IMR-90 (cell line): ENCODE measurements around the gene SH2D7. TPM values are rescaled to one million over a fixed set of nuclear protein-coding genes. Genes with fewer than 3 reads are reported as not detected.

Experiments used
- ATAC-seq: fragments of 200-7000 bp; cut with Tn5 transposase; 2 replicates; pipeline ENCODE4 v1.9.1; 2020; ENCODE audit warnings: low read depth, mild to moderate bottlenecking, moderate library complexity
- BruUV-seq: library from RNA; stranded (reverse); fragments of 400-500 nt; replicated peaks from 2 replicates; lab custom pipeline; 2021; lab: Mats Ljungman, UMichigan
- CTCF ChIA-PET: fragments of 300-600 bp; formaldehyde crosslinking; extraction: SDS; loops from one replicate; lab custom pipeline; 2021; ENCODE audit warnings: antibody characterized with exemption; lab: Yijun Ruan, JAX
- POLR2A ChIA-PET: fragments of 300-600 bp; sonication (Branson Sonifier 250); formaldehyde crosslinking; loops from one replicate; lab custom pipeline; 2022; ENCODE audit warnings: antibody characterized with exemption; ENCODE audit not compliant: unreplicated experiment; lab: Charles Lee
- DNase-seq: peaks from one replicate; pipeline ENCODE4 v3.0.0; 2013
- H2AFZ ChIP-seq: replicated peaks from 2 replicates; pipeline ENCODE3; 2013; ENCODE audit warnings: low read length, mild to moderate bottlenecking; ENCODE audit not compliant: poor library complexity
- H2AK5ac ChIP-seq: 2 replicates; pipeline ENCODE4 v1.6.1; 2013; ENCODE audit warnings: low read depth, low read length, inconsistent platforms
- H2AK9ac ChIP-seq: replicated peaks from 2 replicates; pipeline ENCODE3; 2013; ENCODE audit warnings: mild to moderate bottlenecking, low read depth, low read length, moderate library complexity; ENCODE audit not compliant: poor library complexity
- H2BK120ac ChIP-seq: 2 replicates; pipeline ENCODE4 v1.6.1; 2013; ENCODE audit warnings: low read depth, low read length, inconsistent platforms
- H2BK15ac ChIP-seq: 3 replicates; pipeline ENCODE4 v1.6.1; 2013; ENCODE audit warnings: low read depth, low read length, inconsistent platforms
- H2BK20ac ChIP-seq: 2 replicates; pipeline ENCODE4 v1.6.1; 2013; ENCODE audit warnings: low read depth, mild to moderate bottlenecking, inconsistent platforms, low read length, moderate library complexity
- H2BK5ac ChIP-seq: 2 replicates; pipeline ENCODE4 v1.6.1; 2013; ENCODE audit warnings: mild to moderate bottlenecking, low read depth, low read length, inconsistent platforms; ENCODE audit not compliant: poor library complexity, severe bottlenecking
- H3K14ac ChIP-seq: replicated peaks from 2 replicates; pipeline ENCODE4 v1.6.1; 2013; ENCODE audit warnings: low read depth, low read length, inconsistent platforms
- H3K18ac ChIP-seq: 2 replicates; pipeline ENCODE4 v1.6.1; 2013; ENCODE audit warnings: low read depth, low read length, control low read depth
- H3K23ac ChIP-seq: 2 replicates; pipeline ENCODE4 v1.6.1; 2013; ENCODE audit warnings: low read depth, low read length, inconsistent platforms
- H3K27ac ChIP-seq: 2 replicates; pipeline ENCODE4 v1.5.1; 2013; ENCODE audit warnings: mild to moderate bottlenecking, control low read depth, low read length; ENCODE audit not compliant: insufficient read depth
- H3K27me3 ChIP-seq: 2 replicates; pipeline ENCODE4 v1.6.1; 2013; ENCODE audit warnings: low read length; ENCODE audit not compliant: control insufficient read depth, insufficient read depth
- H3K36me3 ChIP-seq: 2 replicates; pipeline ENCODE4 v1.6.1; 2013; ENCODE audit warnings: low read length, mixed read lengths; ENCODE audit not compliant: control insufficient read depth, insufficient read depth
- H3K4ac ChIP-seq: 2 replicates; pipeline ENCODE4 v1.6.1; 2013; ENCODE audit warnings: low read depth, low read length, inconsistent platforms
- H3K4me1 ChIP-seq: 2 replicates; pipeline ENCODE4 v1.6.1; 2013; ENCODE audit warnings: low read length, mixed read lengths; ENCODE audit not compliant: control insufficient read depth, insufficient read depth
- H3K4me2 ChIP-seq: 2 replicates; pipeline ENCODE4 v1.6.1; 2013; ENCODE audit warnings: low read depth, mild to moderate bottlenecking, control low read depth, low read length, moderate library complexity
- H3K4me3 ChIP-seq: 2 replicates; pipeline ENCODE4 v1.5.1; 2013; ENCODE audit warnings: low read depth, mild to moderate bottlenecking, control low read depth, low read length, moderate library complexity; ENCODE audit not compliant: insufficient read depth
- H3K56ac ChIP-seq: 2 replicates; pipeline ENCODE4 v1.6.1; 2013; ENCODE audit warnings: low read length, inconsistent platforms; ENCODE audit not compliant: insufficient read depth; ENCODE audit errors: extremely low read depth
- H3K79me1 ChIP-seq, 2 experiments: 2 replicates each; pipeline ENCODE4 v1.6.1; 2013; ENCODE audit warnings: low read length in 2 of 2, inconsistent platforms in 1 of 2, low read depth in 1 of 2
- H3K9ac ChIP-seq: 2 replicates; pipeline ENCODE4 v1.6.1; 2013; ENCODE audit warnings: low read depth, low read length, control low read depth
- H3K9me1 ChIP-seq: 2 replicates; pipeline ENCODE4 v1.6.1; 2013; ENCODE audit warnings: low read length, inconsistent platforms; ENCODE audit not compliant: insufficient read depth
- H3K9me3 ChIP-seq: 2 replicates; pipeline ENCODE4 v1.6.1; 2013; ENCODE audit warnings: low read length; ENCODE audit not compliant: control insufficient read depth, insufficient read depth
- H4K20me1 ChIP-seq: 2 replicates; pipeline ENCODE4 v1.6.1; 2013; ENCODE audit warnings: low read length, inconsistent platforms; ENCODE audit not compliant: insufficient read depth
- H4K5ac ChIP-seq: 2 replicates; pipeline ENCODE4 v1.6.1; 2013; ENCODE audit warnings: mild to moderate bottlenecking, low read depth, low read length, control low read depth
- H4K8ac ChIP-seq, 2 experiments: 2 replicates each; pipeline ENCODE4 v1.6.1; 2013; ENCODE audit warnings: low read depth in 2 of 2, low read length in 2 of 2, control low read depth in 1 of 2, inconsistent platforms in 1 of 2
- H4K91ac ChIP-seq: 2 replicates; pipeline ENCODE4 v1.6.1; 2013; ENCODE audit warnings: low read depth, low read length, inconsistent platforms; ENCODE audit not compliant: insufficient read depth
- RCOR1 ChIP-seq: IDR thresholded peaks from 2 replicates; pipeline ENCODE4 v1.6.1; 2012; ENCODE audit warnings: mild to moderate bottlenecking, low read length, improper control_type of control experiment; ENCODE audit not compliant: insufficient replicate concordance
- SMC3 ChIP-seq: fragments of 150-350 bp; IDR thresholded peaks from 2 replicates; pipeline ENCODE4 v1.6.1; 2016; ENCODE audit warnings: low read depth, mild to moderate bottlenecking, antibody characterized with exemption, low read length, moderate library complexity
- WGBS, 2 experiments: methylation state at CpG; one replicate each; pipeline versions ENCODE4 v1.1.5 to v1.1.7; 2013; ENCODE audit warnings: missing lambda C conversion rate in 2 of 2; ENCODE audit not compliant: insufficient read length in 1 of 2; ENCODE audit errors: extremely low coverage in 2 of 2; 5-methylcytosine and 5-hydroxymethylcytosine counted together
- dilution Hi-C: fragments of 300-500 bp; cut with HindIII; formaldehyde crosslinking; loops from one replicate; pipeline ENCODE4 v1.14.3; 2018; ENCODE audit warnings: low sequenced_read_pairs; ENCODE audit not compliant: unreplicated experiment
- in situ Hi-C: fragments of 300-500 bp; cut with MboI; formaldehyde crosslinking; loops from 3 replicates; pipeline ENCODE4 v1.14.3; 2019; ENCODE audit warnings: low sequenced_read_pairs, inconsistent platforms, mixed read lengths
- intact Hi-C: fragments of 100-400 bp; cut with micrococcal nuclease; formaldehyde crosslinking; loops from 2 replicates; pipeline ENCODE4 v1.10.0; 2022
- polyA plus RNA-seq, 3 experiments: library from polyadenylated mRNA; depleted of rRNA; stranded (reverse); fragments of >200 nt; gene quantifications; 2 replicates each; pipeline ENCODE4 v1.2.3, GENCODE V29; 2012; ENCODE audit warnings: low replicate concordance in 1 of 3
- total RNA-seq: library from RNA; depleted of rRNA; stranded (reverse); fragments of >200 nt; gene quantifications from 2 replicates; pipeline ENCODE4 v1.2.3, GENCODE V29; 2012

SH2D7 gene
- total and polyA plus RNA-seq, 2 of the 4 experiments (the other 2 are of a cell fraction) = not detected

DNA sequence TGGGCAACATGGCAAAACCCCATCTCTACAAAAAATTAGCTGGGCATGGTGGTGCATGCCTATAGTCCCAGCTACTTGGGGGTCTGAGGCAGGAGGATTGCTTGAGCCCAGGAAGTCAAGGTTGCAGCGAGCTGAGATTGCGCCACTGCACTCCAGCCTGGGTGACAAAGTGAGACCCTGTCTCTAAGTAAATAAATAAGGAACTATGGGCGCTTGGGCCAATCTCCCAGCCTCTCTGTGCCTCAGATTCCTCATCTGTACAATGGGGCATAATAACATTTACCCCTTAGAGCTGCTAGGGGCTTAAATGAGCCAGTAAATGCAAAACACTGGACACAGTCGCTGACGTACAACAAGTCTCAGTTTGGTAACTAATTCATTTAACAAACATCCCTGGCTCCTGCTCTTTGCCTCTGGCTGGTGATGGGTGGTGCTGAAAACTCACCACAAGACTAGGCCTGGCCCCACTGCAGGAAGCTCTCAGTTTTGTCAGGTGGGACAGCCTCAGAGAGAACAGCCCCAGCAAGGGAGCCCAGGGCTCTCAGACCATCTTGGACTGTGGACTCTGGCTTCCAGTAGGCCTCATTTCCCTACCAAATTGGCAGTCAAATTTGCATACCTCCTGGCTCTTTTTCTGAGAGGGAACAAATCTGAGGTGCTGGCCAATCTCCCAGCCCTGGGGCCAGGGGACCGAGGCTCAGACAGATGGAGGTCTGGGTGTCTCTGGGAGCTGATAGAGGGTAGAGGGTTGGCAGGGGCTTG lies 8.5 kb upstream of the SH2D7 start:
- Histone ChIP-seq H3K14ac (no peak overlapping the region), H3K4me1 (peaks cover 27% of the 10 kb centered on the region), H2BK15ac (no peak overlapping the region; the same call in 2 of the 3 replicates), H3K79me1 (no peaks in the 10 kb centered on the region), H4K20me1 (no peaks in the 10 kb centered on the region; the same call in 1 of the 2 replicates), H3K4me3 (no peak overlapping the region), H3K36me3 (no peaks in the 10 kb centered on the region), H3K9me3 (no peaks in the 10 kb centered on the region), H4K8ac (no peak overlapping the region), H2BK120ac (peak overlapping the region; percentile 26), H3K9ac (no peak overlapping the region), H3K23ac (no peak overlapping the region), H2BK20ac (peak overlapping the region; percentile 5; the same call in 1 of the 2 replicates), H3K18ac (no peak overlapping the region; the same call in 1 of the 2 replicates), H2AK5ac (peak overlapping the region; percentile 49), H2BK5ac (no peak overlapping the region), H3K27me3 (no peaks in the 10 kb centered on the region; the same call in 1 of the 2 replicates), H3K4me2 (no peak overlapping the region), H3K56ac (no peak overlapping the region), H3K4ac (no peak overlapping the region), H3K9me1 (peaks cover 22% of the 10 kb centered on the region), H3K27ac (no peak overlapping the region), H2AK9ac (no peak overlapping the region), H4K91ac (no peak overlapping the region; the same call in 1 of the 2 replicates), H4K5ac (no peak overlapping the region; the same call in 1 of the 2 replicates), H2AFZ (no peak overlapping the region)
- no TSS peak for BruUV-seq
- POLR2A ChIA-PET = interaction anchor here (0.6 kb wide), 1 partner anchor 10 kb away, joined by 3 read pairs; no protein-coding TSS in a partner anchor
- no peak for ATAC-seq
- TF ChIP-seq RCOR1 (no peak), SMC3 (no peak)
- DNase-seq = no peak
- 63% methylated on average over 2 of the region's 6 CpGs; no CpG with 5 or more reads in 1 of the 2 experiments for WGBS, 2 experiments
- CTCF ChIA-PET = interaction anchor here (0.6 to 0.8 kb wide), 2 partner anchors 11 to 116 kb away, joined by 3 to 4 read pairs; no protein-coding TSS in a partner anchor
- dilution Hi-C loops (no loop called here), in situ Hi-C loops (no loop called here), intact Hi-C loops (no loop called here)
